Activated naive CD8-positive, alpha-beta T cell treated with anti-CD3 and anti-CD28 coated beads for 36 hours (primary cell): ENCODE results near the gene ZSCAN1. TPM values are rescaled to one million over a fixed set of nuclear protein-coding genes. Genes with fewer than 3 reads are reported as not detected.
"Not testable (repeated sequence)": the region's sequence is repeated elsewhere in the genome, so short reads cannot be mapped to it uniquely, and the experiment has no call there.

Experiments used
- DNase-seq: peaks from one replicate; pipeline ENCODE4 v3.0.0; 2021
- H3K27ac Mint-ChIP-seq: one replicate; pipeline ENCODE4 v1.8.0; 2022; ENCODE audit warnings: mild to moderate bottlenecking, moderate library complexity, mixed read lengths
- H3K27me3 Mint-ChIP-seq: one replicate; pipeline ENCODE4 v1.8.0; 2022; ENCODE audit warnings: mild to moderate bottlenecking, mixed read lengths
- H3K36me3 Mint-ChIP-seq: one replicate; pipeline ENCODE4 v1.8.0; 2021; ENCODE audit warnings: mild to moderate bottlenecking, mixed read lengths
- H3K4me1 Mint-ChIP-seq: one replicate; pipeline ENCODE4 v1.8.0; 2021; ENCODE audit warnings: mixed read lengths
- H3K4me3 Mint-ChIP-seq: one replicate; pipeline ENCODE4 v1.8.0; 2022; ENCODE audit warnings: mild to moderate bottlenecking, moderate library complexity, mixed read lengths
- H3K9me3 Mint-ChIP-seq: one replicate; pipeline ENCODE4 v1.8.0; 2022; ENCODE audit warnings: mixed read lengths
- total RNA-seq, 2 experiments: library from RNA; stranded (reverse); gene quantifications; one replicate each; pipeline ENCODE4 v1.2.3, GENCODE V29; 2021

The ZSCAN1 gene
- total RNA-seq: not detected

- DNase-seq: peak; percentile 83
- Mint-ChIP-seq H3K4me1 (no peaks in the 10 kb centered on the region), H3K27me3 (peaks cover 64% of the 10 kb centered on the region), H3K36me3 (peaks cover 13% of the 10 kb centered on the region), H3K9me3 (peaks cover 23% of the 10 kb centered on the region), H3K4me3 (peak within 1 kb of the TSS; percentile 58), H3K27ac (no peak within 1 kb of the TSS)
Observed at GRCh38 chr19:58033741-58034476, at the start of gene ZSCAN1. TSS of gene ZSCAN1 (plus strand) at chr19:58034025. CDS start at chr19:58037837, 3,812 bp downstream.

- no peak overlapping the region for H3K27ac Mint-ChIP-seq
- peaks cover 56% of the 10 kb centered on the region for H3K9me3 Mint-ChIP-seq
- H3K27me3 Mint-ChIP-seq: no peaks in the 10 kb centered on the region
- no peaks in the 10 kb centered on the region for H3K4me1 Mint-ChIP-seq
- no peak for DNase-seq
- H3K4me3 Mint-ChIP-seq: no peak overlapping the region
- peaks cover 84% of the 10 kb centered on the region for H3K36me3 Mint-ChIP-seq
Observed at GRCh38 chr19:57992841-57993240, 41.0 kb upstream of the ZSCAN1 start.

- DNase-seq: no peak
- Mint-ChIP-seq H3K36me3 (peaks cover 89% of the 10 kb centered on the region), H3K4me3 (peak overlapping the region; percentile 88), H3K27me3 (no peaks in the 10 kb centered on the region), H3K9me3 (peaks cover 57% of the 10 kb centered on the region), H3K4me1 (peaks cover 28% of the 10 kb centered on the region), H3K27ac (no peak overlapping the region)
Observed at GRCh38 chr19:58000677-58001076, 33.1 kb upstream of the ZSCAN1 start.

GRCh38 chr19:58001895-58002369 lies 31.9 kb upstream of the ZSCAN1 start:
- Mint-ChIP-seq H3K27ac (peak overlapping the region; percentile 82), H3K9me3 (peaks cover 54% of the 10 kb centered on the region), H3K4me3 (peak overlapping the region; percentile 88), H3K4me1 (peaks cover 28% of the 10 kb centered on the region), H3K27me3 (no peaks in the 10 kb centered on the region), H3K36me3 (peaks cover 89% of the 10 kb centered on the region)
- peak; percentile 29 for DNase-seq

DNA sequence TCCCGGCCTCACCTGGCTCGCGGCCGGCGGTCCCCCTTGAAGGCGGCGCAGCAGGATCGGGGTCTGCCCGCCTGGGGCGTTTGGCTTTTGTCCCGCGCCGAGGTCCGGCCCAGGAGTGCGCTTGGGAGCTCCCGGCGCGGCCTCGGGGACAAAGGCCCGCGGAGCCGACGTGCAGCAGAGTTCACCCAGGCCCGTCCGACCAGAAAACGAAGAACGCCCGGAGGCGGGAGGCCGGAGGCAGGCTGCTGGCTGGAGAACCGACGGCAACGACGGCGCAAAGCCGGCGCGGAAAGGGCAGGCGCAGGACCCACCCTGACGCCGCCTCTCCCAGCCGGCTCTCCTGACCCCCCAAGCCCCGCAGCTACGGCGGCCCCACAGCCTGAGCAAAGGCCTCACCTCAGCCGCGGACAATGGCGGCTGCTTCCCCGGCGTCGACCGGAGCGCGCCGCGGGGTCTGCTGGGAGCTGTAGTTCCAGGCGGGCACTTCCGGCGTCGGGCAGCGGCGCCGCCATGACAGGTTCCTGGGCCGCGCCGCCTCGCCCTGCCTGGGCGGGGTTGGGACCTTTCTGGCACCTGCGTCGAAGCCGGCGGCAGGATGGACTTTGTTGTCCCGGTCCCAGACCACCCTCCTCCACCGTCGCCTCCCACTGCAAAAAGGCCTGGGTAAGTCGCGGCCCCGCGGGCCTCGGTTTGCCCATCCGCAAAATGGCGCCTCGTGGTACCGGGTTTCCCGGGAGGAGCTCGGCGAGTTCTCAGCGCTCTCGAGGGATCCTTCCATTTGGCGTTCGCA lies 31.2 kb upstream of the ZSCAN1 start, which contains the start of gene ZNF606:
Gene ZNF606, minus strand, starts transcription at position 437 of the 790 bp plus-strand sequence. CDS start 1,501 bp downstream, outside the sequence.
- peaks cover 28% of the 10 kb centered on the region for H3K4me1 Mint-ChIP-seq
- H3K36me3 Mint-ChIP-seq: peaks cover 90% of the 10 kb centered on the region
- no peaks in the 10 kb centered on the region for H3K27me3 Mint-ChIP-seq
- DNase-seq: peak; percentile 91
- H3K27ac Mint-ChIP-seq: peak within 1 kb of the TSS; percentile 88
- H3K4me3 Mint-ChIP-seq: peak within 1 kb of the TSS; percentile 88
- H3K9me3 Mint-ChIP-seq: peaks cover 58% of the 10 kb centered on the region

DNA sequence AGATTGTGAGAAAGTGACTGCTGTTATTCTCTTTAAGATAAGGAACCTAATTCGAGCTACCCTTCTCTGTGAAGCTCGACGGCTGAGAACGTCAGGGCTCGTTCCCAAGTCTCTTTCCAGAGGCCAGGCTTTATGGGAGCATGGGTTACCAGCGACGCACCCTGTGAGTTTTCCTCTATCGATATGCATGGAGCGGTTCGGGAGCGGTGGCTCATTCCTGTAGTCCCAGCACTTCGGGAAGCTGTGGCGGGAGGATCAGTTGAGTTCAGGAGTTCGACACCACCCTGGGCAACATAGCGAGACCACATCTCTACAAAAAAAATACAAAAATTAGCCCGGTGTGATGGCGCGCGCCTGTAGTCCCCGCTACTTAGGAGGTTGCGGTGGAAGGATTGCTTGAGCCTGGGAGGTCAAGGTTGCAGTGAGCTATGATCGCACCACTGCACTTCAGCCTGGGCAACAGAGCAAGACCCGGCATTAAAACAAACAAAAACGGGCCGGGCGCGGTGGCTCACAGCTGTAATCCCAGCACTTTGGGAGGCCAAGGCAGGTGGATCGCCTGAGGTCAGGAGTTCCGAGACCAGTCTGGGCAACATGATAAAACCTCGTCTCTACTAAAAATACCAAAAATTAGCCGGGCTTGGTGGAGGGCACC lies 30.5 kb upstream of the ZSCAN1 start:
- Mint-ChIP-seq H3K9me3 (peaks cover 59% of the 10 kb centered on the region), H3K4me1 (peaks cover 28% of the 10 kb centered on the region), H3K4me3 (peak overlapping the region; percentile 88), H3K27ac (peak overlapping the region; percentile 88), H3K36me3 (peaks cover 88% of the 10 kb centered on the region), H3K27me3 (no peaks in the 10 kb centered on the region)
- DNase-seq: no peak

DNA sequence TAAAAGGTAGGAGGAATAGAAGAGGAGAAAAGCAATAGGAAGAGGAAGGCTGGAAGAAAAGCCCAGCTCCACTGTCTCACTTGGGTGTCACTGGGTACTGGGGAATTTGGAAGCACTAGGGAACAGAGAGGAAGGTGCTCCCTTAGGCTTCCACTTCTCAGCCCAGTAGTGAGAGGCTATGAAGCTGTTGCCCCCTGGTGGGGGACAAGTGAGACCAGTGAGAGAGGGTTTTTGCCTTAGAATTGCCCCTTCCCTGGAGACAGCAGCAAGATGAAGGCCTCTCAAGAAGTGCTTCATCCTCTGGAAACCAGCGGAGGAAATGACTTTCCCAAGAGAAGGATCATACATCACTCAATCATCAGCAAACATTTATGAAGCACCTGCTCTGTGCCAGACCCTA lies 26.5 kb upstream of the ZSCAN1 start:
- Mint-ChIP-seq H3K9me3 (peaks cover 55% of the 10 kb centered on the region), H3K4me1 (peaks cover 25% of the 10 kb centered on the region), H3K4me3 (no peak overlapping the region), H3K27me3 (peaks cover 9% of the 10 kb centered on the region), H3K36me3 (peaks cover 68% of the 10 kb centered on the region), H3K27ac (no peak overlapping the region)
- DNase-seq: no peak

- not testable (repeated sequence) for H3K27ac Mint-ChIP-seq, DNase-seq, H3K27me3 Mint-ChIP-seq
- Mint-ChIP-seq H3K9me3 (peaks cover 47% of the 10 kb centered on the region), H3K36me3 (peaks cover 55% of the 10 kb centered on the region), H3K4me1 (peaks cover 17% of the 10 kb centered on the region), H3K4me3 (peak overlapping the region; percentile 86)
Observed at GRCh38 chr19:58008877-58009276, 24.9 kb upstream of the ZSCAN1 start.

GRCh38 chr19:58009301-58009665 lies 24.5 kb upstream of the ZSCAN1 start:
- Mint-ChIP-seq H3K4me1 (peaks cover 14% of the 10 kb centered on the region), H3K36me3 (peaks cover 51% of the 10 kb centered on the region), H3K4me3 (peak overlapping the region; percentile 86), H3K9me3 (peaks cover 43% of the 10 kb centered on the region), H3K27ac (no peak overlapping the region), H3K27me3 (peaks cover 9% of the 10 kb centered on the region)
- DNase-seq: no peak

- Mint-ChIP-seq H3K36me3 (peaks cover 46% of the 10 kb centered on the region), H3K27ac (peak overlapping the region; percentile 86)
- peak; percentile 90 for DNase-seq
Observed at GRCh38 chr19:58009666-58010301, 24.0 kb upstream of the ZSCAN1 start.

DNA sequence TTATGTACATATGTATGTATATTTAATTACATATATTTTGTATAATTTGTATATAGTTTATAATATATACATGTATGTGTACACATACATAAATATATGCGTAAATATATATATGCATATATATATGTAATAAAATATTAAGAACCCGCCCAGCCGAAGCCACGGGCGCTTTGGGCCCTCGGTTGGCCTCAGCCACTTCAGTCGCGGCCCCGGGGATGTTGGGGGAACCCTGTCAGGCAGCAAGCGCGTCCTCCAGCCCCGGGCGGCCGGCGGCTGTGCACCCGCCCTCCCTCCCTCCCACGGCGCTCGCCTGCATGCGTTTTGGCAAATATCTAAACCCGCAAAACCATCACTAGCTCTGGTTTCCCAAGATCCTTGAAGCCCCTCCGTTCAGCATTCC lies 23.3 kb upstream of the ZSCAN1 start:
- peaks cover 10% of the 10 kb centered on the region for H3K4me1 Mint-ChIP-seq
- peaks cover 39% of the 10 kb centered on the region for H3K36me3 Mint-ChIP-seq
- DNase-seq: peak; percentile 20
- peaks cover 9% of the 10 kb centered on the region for H3K27me3 Mint-ChIP-seq
- peak overlapping the region; percentile 86 for H3K4me3 Mint-ChIP-seq
- peak overlapping the region; percentile 42 for H3K27ac Mint-ChIP-seq
- H3K9me3 Mint-ChIP-seq: peaks cover 31% of the 10 kb centered on the region

More at GRCh38 chr19:58009666-58010301, 24.0 kb upstream of the ZSCAN1 start:
- Mint-ChIP-seq H3K4me1 (peaks cover 10% of the 10 kb centered on the region), H3K9me3 (peaks cover 38% of the 10 kb centered on the region), H3K4me3 (peak overlapping the region; percentile 86), H3K27me3 (peaks cover 9% of the 10 kb centered on the region)

GRCh38 chr19:58014141-58014540 lies 19.7 kb upstream of the ZSCAN1 start:
- peaks cover 13% of the 10 kb centered on the region for H3K36me3 Mint-ChIP-seq
- no peak for DNase-seq
- no peak overlapping the region for H3K4me3 Mint-ChIP-seq
- peaks cover 13% of the 10 kb centered on the region for H3K27me3 Mint-ChIP-seq
- H3K27ac Mint-ChIP-seq: no peak overlapping the region
- H3K9me3 Mint-ChIP-seq: peaks cover 8% of the 10 kb centered on the region
- peaks cover 7% of the 10 kb centered on the region for H3K4me1 Mint-ChIP-seq

DNA sequence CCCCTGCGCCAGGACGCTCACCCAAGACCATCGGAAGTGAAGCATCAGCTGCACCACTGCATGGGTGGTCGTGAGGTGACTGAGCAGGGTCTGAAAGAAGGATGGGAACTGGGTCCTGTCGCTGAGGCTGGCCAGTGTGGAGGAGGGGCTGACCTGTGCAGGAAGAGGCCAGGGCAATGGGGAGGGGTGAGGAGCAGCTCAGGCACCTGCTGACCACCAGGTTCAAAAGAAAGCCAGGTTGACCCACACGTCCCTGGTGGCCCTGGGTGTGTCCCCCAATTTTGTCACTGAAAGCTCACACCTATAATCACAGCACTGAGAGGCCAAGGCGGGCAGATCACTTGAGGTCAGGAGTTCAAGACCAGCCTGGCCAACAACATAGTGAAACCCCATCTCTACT lies 13.7 kb upstream of the ZSCAN1 start:
- H3K9me3 Mint-ChIP-seq: peaks cover 2% of the 10 kb centered on the region
- peaks cover 2% of the 10 kb centered on the region for H3K4me1 Mint-ChIP-seq
- peaks cover 4% of the 10 kb centered on the region for H3K27me3 Mint-ChIP-seq
- no peak overlapping the region for H3K27ac Mint-ChIP-seq
- peaks cover 4% of the 10 kb centered on the region for H3K36me3 Mint-ChIP-seq
- no peak for DNase-seq
- no peak overlapping the region for H3K4me3 Mint-ChIP-seq

DNA sequence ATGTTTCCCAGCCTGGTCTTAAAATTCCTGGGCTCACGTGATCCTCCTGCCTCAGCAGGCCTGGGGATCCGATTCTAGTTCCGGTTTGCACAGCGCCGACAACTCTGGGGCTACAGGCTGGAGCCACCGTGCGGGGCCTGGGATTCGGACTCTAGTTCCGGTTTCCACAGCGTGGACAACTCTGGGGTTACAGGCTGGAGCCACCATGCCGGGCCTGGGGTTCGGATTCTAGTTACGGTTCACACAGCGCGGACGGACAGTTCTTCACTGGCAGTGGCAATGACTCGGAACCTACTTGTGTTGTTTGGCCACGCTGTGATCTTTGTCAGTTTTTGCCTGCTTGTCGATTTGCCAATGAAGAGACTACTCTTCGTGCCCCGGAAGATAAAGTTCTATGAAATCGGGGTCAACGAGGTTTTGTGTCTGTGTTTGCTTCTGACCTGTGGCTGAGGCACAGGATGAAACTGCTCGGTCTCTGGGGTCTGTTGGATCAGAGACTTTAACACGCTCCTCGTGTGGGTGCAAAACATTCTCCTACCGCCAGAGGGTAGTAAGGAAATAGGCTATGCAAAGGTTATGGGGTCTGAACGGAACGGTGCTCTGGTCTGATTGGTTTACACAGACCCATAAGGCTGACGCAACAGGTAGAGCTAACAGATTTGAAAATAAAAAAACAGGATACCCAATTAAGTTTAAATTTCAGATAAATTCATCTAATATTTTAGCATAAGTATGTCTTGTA lies 12.1 kb upstream of the ZSCAN1 start:
- peak overlapping the region; percentile 77 for H3K27ac Mint-ChIP-seq
- H3K4me3 Mint-ChIP-seq: no peak overlapping the region
- H3K36me3 Mint-ChIP-seq: peaks cover 4% of the 10 kb centered on the region
- peaks cover 2% of the 10 kb centered on the region for H3K4me1 Mint-ChIP-seq
- H3K9me3 Mint-ChIP-seq: peaks cover 2% of the 10 kb centered on the region
- H3K27me3 Mint-ChIP-seq: no peaks in the 10 kb centered on the region
- peak; percentile 68 for DNase-seq
